Neural progenitor cell (in vitro differentiated cells): ENCODE results near the gene NTMT1. TPM values are rescaled to one million over a fixed set of nuclear protein-coding genes. Genes with fewer than 3 reads are reported as not detected.

Source experiments
- DNase-seq: peaks from one replicate; pipeline ENCODE4 v3.0.0-alpha.2; 2016; ENCODE audit warnings: low spot score
- H2AFZ ChIP-seq: fragments of 200-600 bp; sonication (generic); replicated peaks from 2 replicates; pipeline ENCODE4 v1.6.1; 2016; ENCODE audit warnings: antibody characterized with exemption
- H3F3A ChIP-seq: fragments of 200-600 bp; sonication (generic); 2 replicates; pipeline ENCODE4 v1.6.1; 2016; ENCODE audit warnings: antibody characterized with exemption, low read depth
- H3K27ac ChIP-seq: fragments of 200-600 bp; sonication (generic); 2 replicates; pipeline ENCODE4 v1.5.1; 2016; ENCODE audit warnings: mild to moderate bottlenecking
- H3K27me3 ChIP-seq: fragments of 200-600 bp; sonication (generic); 2 replicates; pipeline ENCODE4 v1.6.1; 2016; ENCODE audit warnings: mild to moderate bottlenecking, moderate library complexity
- H3K36me3 ChIP-seq: fragments of 200-600 bp; sonication (generic); 2 replicates; pipeline ENCODE4 v1.5.1; 2016
- H3K4me1 ChIP-seq: fragments of 200-600 bp; sonication (generic); 2 replicates; pipeline ENCODE4 v1.6.1; 2016; ENCODE audit warnings: mixed run types
- H3K4me2 ChIP-seq: fragments of 200-600 bp; sonication (generic); 2 replicates; pipeline ENCODE4 v1.6.1; 2016
- H3K4me3 ChIP-seq: fragments of 200-600 bp; sonication (generic); 2 replicates; pipeline ENCODE4 v1.5.1; 2016
- H3K79me2 ChIP-seq: fragments of 200-600 bp; sonication (generic); 2 replicates; pipeline ENCODE4 v1.6.1; 2016; ENCODE audit warnings: low read depth
- H3K9ac ChIP-seq: fragments of 200-600 bp; sonication (generic); 2 replicates; pipeline ENCODE4 v1.6.1; 2016
- H3K9me3 ChIP-seq: fragments of 200-600 bp; sonication (generic); 2 replicates; pipeline ENCODE4 v1.5.1; 2016; ENCODE audit warnings: low read depth
- H4K20me1 ChIP-seq: fragments of 200-600 bp; sonication (generic); 2 replicates; pipeline ENCODE4 v1.6.1; 2016; ENCODE audit warnings: low read depth
- H3K27ac Mint-ChIP-seq: 3 replicates; pipeline ENCODE4 v1.8.0; 2021; ENCODE audit warnings: mixed read lengths
- H3K27me3 Mint-ChIP-seq: 2 replicates; pipeline ENCODE4 v1.8.0; 2022; ENCODE audit warnings: low read depth, mild to moderate bottlenecking, inconsistent platforms, moderate library complexity, mixed read lengths; ENCODE audit not compliant: insufficient read depth
- H3K36me3 Mint-ChIP-seq: 3 replicates; pipeline ENCODE4 v1.8.0; 2021; ENCODE audit warnings: mixed read lengths
- H3K4me1 Mint-ChIP-seq: 3 replicates; pipeline ENCODE4 v1.8.0; 2021; ENCODE audit warnings: mixed read lengths
- H3K4me3 Mint-ChIP-seq: 3 replicates; pipeline ENCODE4 v1.8.0; 2021; ENCODE audit warnings: mild to moderate bottlenecking, moderate library complexity, mixed read lengths
- H3K9me3 Mint-ChIP-seq: 3 replicates; pipeline ENCODE4 v1.8.0; 2020; ENCODE audit warnings: mixed read lengths
- EZH2 ChIP-seq: fragments of 200-600 bp; sonication (generic); IDR thresholded peaks from 2 replicates; pipeline ENCODE4 v1.6.1; 2017; ENCODE audit warnings: antibody characterized with exemption, mild to moderate bottlenecking, moderate library complexity
- EZH2phosphoT487 ChIP-seq: fragments of 200-600 bp; sonication (generic); IDR thresholded peaks from 2 replicates; pipeline ENCODE4 v1.6.1; 2017; ENCODE audit warnings: antibody characterized with exemption
- total RNA-seq: library from RNA; depleted of rRNA; stranded (reverse); fragments of >200 nt; gene quantifications from 2 replicates; pipeline ENCODE4 v1.2.3, GENCODE V29; 2015; ENCODE audit warnings: low replicate concordance
- TF ChIP-seq, protein P1 (sequence below): fragments of 200-600 bp; sonication (generic); IDR thresholded peaks from 2 replicates; pipeline ENCODE4 v1.5.1; 2017; ENCODE audit warnings: antibody characterized with exemption, mild to moderate bottlenecking

The NTMT1 gene
- total RNA-seq, 1 donor from 2014 or later, result 22.2 TPM

DNA sequence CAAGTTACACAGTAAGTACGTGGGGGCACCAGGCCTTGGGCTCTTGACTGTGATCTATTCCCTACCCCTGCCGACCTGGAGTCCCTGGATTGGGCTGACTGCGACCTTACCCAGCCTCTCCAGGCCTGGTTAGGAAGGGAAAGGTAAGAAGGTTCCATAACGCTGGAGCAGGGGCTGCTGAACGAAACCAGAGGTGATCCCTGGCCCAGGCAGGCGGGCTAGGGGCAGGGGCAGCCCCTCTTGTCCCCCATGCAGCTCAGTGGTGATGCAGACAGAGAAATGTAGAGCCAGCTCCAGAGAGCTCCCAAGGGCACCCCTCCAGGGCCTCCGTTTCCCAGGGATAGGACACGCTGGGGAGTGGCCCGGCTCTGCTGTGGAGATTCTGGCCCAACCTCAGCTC, 53.6 kb downstream of the NTMT1 start:
- H3K9ac ChIP-seq, result no peak overlapping the region
- H3K4me2 ChIP-seq, result no peak overlapping the region
- H3K27me3 ChIP-seq, result no peaks in the 10 kb centered on the region
- no peak overlapping the region for H2AFZ ChIP-seq
- H3K36me3 ChIP-seq, result no peaks in the 10 kb centered on the region
- peaks cover 23% of the 10 kb centered on the region for H3K4me1 Mint-ChIP-seq
- no peaks in the 10 kb centered on the region for H3K9me3 ChIP-seq
- DNase-seq, result no peak
- H3K27me3 Mint-ChIP-seq, result peaks cover 15% of the 10 kb centered on the region
- no peaks in the 10 kb centered on the region for H3F3A ChIP-seq
- no peak overlapping the region for H3K4me3 Mint-ChIP-seq
- H3K79me2 ChIP-seq, result no peaks in the 10 kb centered on the region
- no peak overlapping the region for H3K27ac ChIP-seq
- no peaks in the 10 kb centered on the region for H3K36me3 Mint-ChIP-seq
- H3K9me3 Mint-ChIP-seq, result no peaks in the 10 kb centered on the region
- H3K4me1 ChIP-seq, result peaks cover 7% of the 10 kb centered on the region
- H3K4me3 ChIP-seq, result no peak overlapping the region
- TF ChIP-seq EZH2, result no peak
- TF ChIP-seq EZH2phosphoT487, result no peak
- TF ChIP-seq, protein P1, sequence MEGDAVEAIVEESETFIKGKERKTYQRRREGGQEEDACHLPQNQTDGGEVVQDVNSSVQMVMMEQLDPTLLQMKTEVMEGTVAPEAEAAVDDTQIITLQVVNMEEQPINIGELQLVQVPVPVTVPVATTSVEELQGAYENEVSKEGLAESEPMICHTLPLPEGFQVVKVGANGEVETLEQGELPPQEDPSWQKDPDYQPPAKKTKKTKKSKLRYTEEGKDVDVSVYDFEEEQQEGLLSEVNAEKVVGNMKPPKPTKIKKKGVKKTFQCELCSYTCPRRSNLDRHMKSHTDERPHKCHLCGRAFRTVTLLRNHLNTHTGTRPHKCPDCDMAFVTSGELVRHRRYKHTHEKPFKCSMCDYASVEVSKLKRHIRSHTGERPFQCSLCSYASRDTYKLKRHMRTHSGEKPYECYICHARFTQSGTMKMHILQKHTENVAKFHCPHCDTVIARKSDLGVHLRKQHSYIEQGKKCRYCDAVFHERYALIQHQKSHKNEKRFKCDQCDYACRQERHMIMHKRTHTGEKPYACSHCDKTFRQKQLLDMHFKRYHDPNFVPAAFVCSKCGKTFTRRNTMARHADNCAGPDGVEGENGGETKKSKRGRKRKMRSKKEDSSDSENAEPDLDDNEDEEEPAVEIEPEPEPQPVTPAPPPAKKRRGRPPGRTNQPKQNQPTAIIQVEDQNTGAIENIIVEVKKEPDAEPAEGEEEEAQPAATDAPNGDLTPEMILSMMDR, result no peak
- H3K27ac Mint-ChIP-seq, result no peak overlapping the region
- no peaks in the 10 kb centered on the region for H4K20me1 ChIP-seq

DNA sequence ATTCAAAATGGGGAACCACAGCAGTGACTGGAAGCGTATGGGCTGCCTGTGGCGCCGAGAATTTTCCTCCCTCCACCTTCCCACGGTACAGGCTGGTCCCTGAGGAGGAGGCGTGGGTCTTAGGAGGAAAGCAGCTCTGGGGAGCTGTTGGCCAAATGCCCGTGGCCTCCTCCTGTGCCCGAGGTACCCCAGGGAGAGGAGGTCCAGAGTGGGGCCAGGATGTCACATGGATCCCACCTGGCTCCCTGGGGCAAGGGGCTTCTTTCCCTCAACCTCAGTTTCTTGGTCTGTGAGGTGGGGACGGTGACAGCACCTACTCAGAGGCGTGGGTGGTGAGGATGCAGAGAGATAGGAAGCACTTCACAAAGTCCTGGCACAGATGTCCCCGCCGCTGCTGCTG, 56.0 kb downstream of the NTMT1 start:
- Histone ChIP-seq H3K27ac (no peak overlapping the region), H3K9ac (no peak overlapping the region), H3K4me3 (no peak overlapping the region), H2AFZ (no peak overlapping the region), H4K20me1 (no peaks in the 10 kb centered on the region), H3K79me2 (no peaks in the 10 kb centered on the region), H3F3A (peaks cover 2% of the 10 kb centered on the region), H3K4me1 (peaks cover 6% of the 10 kb centered on the region), H3K9me3 (no peaks in the 10 kb centered on the region), H3K27me3 (no peaks in the 10 kb centered on the region), H3K4me2 (no peak overlapping the region), H3K36me3 (no peaks in the 10 kb centered on the region)
- DNase-seq, result no peak
- H3K4me3 Mint-ChIP-seq, result no peak overlapping the region
- H3K36me3 Mint-ChIP-seq, result no peaks in the 10 kb centered on the region
- TF ChIP-seq, protein P1, result no peak
- TF ChIP-seq EZH2, result no peak
- TF ChIP-seq EZH2phosphoT487, result no peak
- H3K27me3 Mint-ChIP-seq, result peaks cover 10% of the 10 kb centered on the region
- peak overlapping the region; percentile 60 for H3K27ac Mint-ChIP-seq
- no peaks in the 10 kb centered on the region for H3K9me3 Mint-ChIP-seq
- H3K4me1 Mint-ChIP-seq, result peaks cover 16% of the 10 kb centered on the region

DNA sequence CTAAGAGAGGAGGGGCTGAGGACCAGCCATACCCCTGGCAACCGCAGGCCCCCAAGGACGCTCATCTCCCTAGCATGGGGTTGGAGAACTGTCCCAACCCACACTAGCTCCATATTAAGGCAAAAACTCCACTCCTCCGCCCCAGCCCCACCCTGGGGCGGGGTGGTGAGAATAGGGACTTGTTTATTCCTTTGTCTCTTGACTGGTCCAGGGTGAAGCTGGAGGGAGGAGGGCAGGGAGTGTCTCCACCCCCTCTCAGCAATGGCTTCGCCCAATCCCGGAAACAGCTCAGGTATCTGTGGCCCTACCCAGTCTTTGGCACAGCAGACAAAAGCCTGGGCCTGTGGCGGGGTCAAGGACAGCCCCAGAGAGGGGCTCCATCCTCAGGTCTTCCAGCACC, 56.4 kb downstream of the NTMT1 start:
- no peak for DNase-seq
- no peaks in the 10 kb centered on the region for H3K36me3 ChIP-seq
- H3K4me2 ChIP-seq, result no peak overlapping the region
- no peaks in the 10 kb centered on the region for H4K20me1 ChIP-seq
- H3K4me1 Mint-ChIP-seq, result peaks cover 13% of the 10 kb centered on the region
- no peaks in the 10 kb centered on the region for H3K9me3 ChIP-seq
- H3K4me3 ChIP-seq, result no peak overlapping the region
- peaks cover 7% of the 10 kb centered on the region for H3K27me3 Mint-ChIP-seq
- no peaks in the 10 kb centered on the region for H3K27me3 ChIP-seq
- H3K4me1 ChIP-seq, result peaks cover 1% of the 10 kb centered on the region
- no peak overlapping the region for H3K9ac ChIP-seq
- H3K27ac ChIP-seq, result no peak overlapping the region
- H3K36me3 Mint-ChIP-seq, result no peaks in the 10 kb centered on the region
- H2AFZ ChIP-seq, result no peak overlapping the region
- H3K79me2 ChIP-seq, result no peaks in the 10 kb centered on the region
- H3K27ac Mint-ChIP-seq, result peak overlapping the region; percentile 60
- TF ChIP-seq EZH2 (no peak), EZH2phosphoT487 (no peak)
- TF ChIP-seq, protein P1, result no peak
- no peak overlapping the region for H3K4me3 Mint-ChIP-seq
- peaks cover 2% of the 10 kb centered on the region for H3F3A ChIP-seq
- no peaks in the 10 kb centered on the region for H3K9me3 Mint-ChIP-seq
